Kidney epithelial cell (primary cell): Measurements from ENCODE around the gene TRIM46. TPM values are rescaled to one million over a fixed set of nuclear protein-coding genes. Genes with fewer than 3 reads are reported as not detected.
A peak's percentile ranks its signal among the peaks of the same experiment; 100 is the strongest.

ENCODE experiments used
- DNase-seq: peaks from one replicate; pipeline ENCODE4 v3.0.0-alpha.2; 2010; ENCODE audit warnings: low read depth
- H3K27me3 ChIP-seq: 2 replicates; pipeline ENCODE4 v1.6.0; 2011; ENCODE audit warnings: low read length; ENCODE audit not compliant: control insufficient read depth, insufficient read depth
- H3K36me3 ChIP-seq: 2 replicates; pipeline ENCODE4 v1.5.1; 2011; ENCODE audit warnings: low read length; ENCODE audit not compliant: control insufficient read depth, insufficient read depth
- H3K4me3 ChIP-seq: 2 replicates; pipeline ENCODE4 v1.5.1; 2011; ENCODE audit warnings: low read depth, mild to moderate bottlenecking, control low read depth, low read length
- CTCF ChIP-seq: IDR thresholded peaks from 2 replicates; pipeline ENCODE4 v1.5.1; 2011; ENCODE audit warnings: mild to moderate bottlenecking, moderate library complexity, low read length, control low read depth, inconsistent platforms; ENCODE audit not compliant: insufficient read depth, poor library complexity, severe bottlenecking
- total RNA-seq: library from RNA; depleted of rRNA; stranded (reverse); fragments of >200 nt; gene quantifications from 2 replicates; pipeline ENCODE4 v1.2.3, GENCODE V29; 2015

TRIM46 gene
- total RNA-seq, 1 donor from 2014 or later = 7.1 TPM

DNA sequence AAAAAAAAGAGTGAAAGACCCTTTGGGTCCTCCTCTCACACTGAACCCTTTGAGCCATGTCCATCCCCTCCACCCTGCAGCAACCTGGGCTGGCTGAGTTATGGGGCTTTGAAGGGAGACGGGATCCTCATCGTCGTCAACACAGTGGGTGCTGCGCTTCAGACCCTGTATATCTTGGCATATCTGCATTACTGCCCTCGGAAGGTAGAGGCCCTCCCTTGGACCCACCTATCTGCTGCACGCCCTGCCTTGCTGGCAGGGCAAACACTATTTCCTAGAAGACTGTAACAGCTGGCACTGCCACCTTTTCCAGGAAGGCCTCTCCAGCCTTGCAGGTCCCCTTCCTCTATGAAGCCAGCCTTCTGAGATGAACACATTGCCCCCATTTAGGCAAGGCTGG, 36.9 kb upstream of the TRIM46 start:
- H3K27me3 ChIP-seq = no peaks in the 10 kb centered on the region
- peak overlapping the region; percentile 25 for H3K4me3 ChIP-seq
- no peak for DNase-seq
- H3K36me3 ChIP-seq = peaks cover 6% of the 10 kb centered on the region
- no peak for TF ChIP-seq CTCF

DNA sequence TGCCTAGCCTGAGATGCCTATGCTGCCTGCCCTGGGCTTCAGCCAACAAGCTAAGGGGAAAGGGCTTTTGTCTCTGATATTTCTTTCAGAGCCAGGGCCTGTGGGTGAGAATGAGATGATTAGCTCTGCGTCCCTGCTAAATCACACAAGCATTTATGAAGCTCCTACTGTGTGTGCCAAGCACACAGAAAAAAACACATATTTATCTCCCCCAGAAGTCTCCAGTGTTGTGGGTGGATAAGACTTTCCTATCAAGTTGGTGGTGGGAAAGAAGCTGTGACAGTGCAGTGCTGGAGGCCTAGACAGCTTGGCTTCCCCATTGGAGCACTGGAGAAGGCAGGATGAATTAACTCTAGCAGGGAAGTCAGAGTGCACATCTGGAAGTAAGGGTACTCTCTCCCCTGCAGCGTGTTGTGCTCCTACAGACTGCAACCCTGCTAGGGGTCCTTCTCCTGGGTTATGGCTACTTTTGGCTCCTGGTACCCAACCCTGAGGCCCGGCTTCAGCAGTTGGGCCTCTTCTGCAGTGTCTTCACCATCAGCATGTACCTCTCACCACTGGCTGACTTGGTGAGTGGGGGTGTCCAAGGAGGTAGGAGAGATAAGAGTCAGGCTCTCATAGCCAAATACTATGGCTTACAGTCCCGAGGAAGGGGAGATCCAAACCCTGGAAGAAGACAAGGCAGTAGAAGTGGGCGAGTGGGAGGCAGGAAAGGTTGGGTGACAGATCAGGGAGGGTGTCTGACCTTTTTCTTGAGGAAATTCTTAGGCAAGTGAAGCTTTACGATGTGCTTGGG, 36.3 kb upstream of the TRIM46 start:
- DNase-seq = no peak
- Histone ChIP-seq H3K36me3 (peaks cover 4% of the 10 kb centered on the region), H3K4me3 (no peak overlapping the region), H3K27me3 (no peaks in the 10 kb centered on the region)
- TF ChIP-seq CTCF = no peak

- Histone ChIP-seq H3K4me3 (peak within 1 kb of the TSS; percentile 84), H3K27me3 (no peaks in the 10 kb centered on the region), H3K36me3 (no peaks in the 10 kb centered on the region)
- no peak for TF ChIP-seq CTCF
- no peak for DNase-seq
These were observed 33.6 kb upstream of the TRIM46 start, which contains the start of gene DPM3 for GRCh38 chr1:155139895-155140629. Gene DPM3, minus strand, starts transcription at chr1:155140531. Its CDS starts 291 bp downstream, at chr1:155140240.

DNA sequence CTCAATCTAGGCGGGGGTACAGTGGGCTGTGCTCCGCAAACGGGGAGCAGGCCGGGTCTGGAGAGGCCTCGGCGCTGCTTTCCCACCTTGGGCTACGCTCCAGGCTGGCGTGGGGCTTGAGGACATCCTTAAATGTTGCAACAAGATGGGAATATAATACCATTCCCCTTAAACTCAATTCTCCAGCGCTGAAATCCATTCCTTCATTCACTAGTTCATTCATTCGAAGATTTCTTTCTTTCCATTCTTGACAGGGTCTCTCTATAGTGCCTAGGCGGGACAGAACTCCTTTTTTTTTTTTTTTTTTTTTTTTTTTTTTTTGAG, 33.1 kb upstream of the TRIM46 start:
- DNase-seq = no peak
- peak overlapping the region; percentile 84 for H3K4me3 ChIP-seq
- H3K36me3 ChIP-seq = no peaks in the 10 kb centered on the region
- no peak for TF ChIP-seq CTCF
- H3K27me3 ChIP-seq = no peaks in the 10 kb centered on the region

GRCh38 chr1:155141749-155142148, 31.9 kb upstream of the TRIM46 start:
- Histone ChIP-seq H3K4me3 (no peak overlapping the region), H3K27me3 (no peaks in the 10 kb centered on the region), H3K36me3 (no peaks in the 10 kb centered on the region)
- no peak for TF ChIP-seq CTCF
- DNase-seq = no peak
